Sigmoid colon (tissue), 7 donors: ENCODE data around the gene GDNF. TPM values are rescaled to one million over a fixed set of nuclear protein-coding genes. Genes with fewer than 3 reads are reported as not detected.

Experiments
- DNase-seq: peaks from one replicate; pipeline ENCODE4 v3.0.0-alpha.2; 2019
- H3K27ac ChIP-seq, 4 donors: fragments of 200-600 bp; sonication (generic); one replicate each; pipeline ENCODE4 v1.5.1; 2016 to 2019; ENCODE audit warnings: mild to moderate bottlenecking in 1 of 4
- H3K27me3 ChIP-seq, 3 donors: fragments of 200-600 bp; sonication (generic); one replicate each; pipeline ENCODE4 v1.5.1; 2019; ENCODE audit warnings: mild to moderate bottlenecking in 1 of 3
- H3K36me3 ChIP-seq, 4 donors: fragments of 200-600 bp; sonication (generic); one replicate each; pipeline ENCODE4 v1.5.1; 2016 to 2019
- H3K4me1 ChIP-seq, 4 donors: fragments of 200-600 bp; sonication (generic); one replicate each; pipeline ENCODE4 v1.5.1; 2017 to 2019
- H3K4me3 ChIP-seq, 4 donors: fragments of 200-600 bp; sonication (generic); one replicate each; pipeline ENCODE4 v1.5.1; 2017 to 2019; ENCODE audit warnings: mild to moderate bottlenecking in 2 of 4, moderate library complexity in 1 of 4
- H3K9me3 ChIP-seq, 4 donors: fragments of 200-600 bp in 3 of 4; sonication (generic) in 3 of 4; one replicate each; pipeline versions ENCODE4 v1.5.1 to v1.6.1; 2013 to 2019
- CTCF ChIP-seq, 4 experiments: fragments of 450-650 bp in 3 of 4; fragments of 200-600 bp in 1 of 4; IDR thresholded peaks; one replicate each; pipeline ENCODE4 v1.5.1; 2016 to 2019; ENCODE audit warnings: antibody characterized with exemption in 4 of 4, mild to moderate bottlenecking in 3 of 4, moderate library complexity in 2 of 4
- EP300 ChIP-seq, 4 donors: sonication (generic); formaldehyde crosslinking; IDR thresholded peaks; one replicate each; pipeline ENCODE4 v1.6.1; 2017; ENCODE audit warnings: antibody characterized with exemption in 4 of 4
- POLR2A ChIP-seq, 2 donors: fragments of 450-650 bp; IDR thresholded peaks; one replicate each; pipeline ENCODE4 v1.6.1; 2016; ENCODE audit warnings: antibody characterized with exemption in 2 of 2, mild to moderate bottlenecking in 2 of 2, moderate library complexity in 2 of 2
- POLR2AphosphoS5 ChIP-seq, 4 donors: sonication (generic); formaldehyde crosslinking; IDR thresholded peaks; one replicate each; pipeline ENCODE4 v1.6.1; 2017; ENCODE audit warnings: antibody characterized with exemption in 4 of 4
- WGBS, 2 donors: extraction: QIAGEN DNeasy Blood & Tissue Kit; methylation state at CpG; one replicate each; pipeline ENCODE4 v1.1.7; 2013; 5-methylcytosine and 5-hydroxymethylcytosine counted together
- intact Hi-C: fragments of 100-400 bp; cut with DNase I; formaldehyde crosslinking; loops from one replicate; pipeline ENCODE4 v1.15.1; 2023
- polyA plus RNA-seq, 3 donors: library from polyadenylated mRNA; stranded (reverse); fragments of 200-250 nt; gene quantifications; one replicate each; pipeline ENCODE4 v1.2.3, GENCODE V29; 2013
- total RNA-seq, 4 donors: library from RNA; depleted of rRNA; stranded (reverse); fragments of >200 nt; gene quantifications; one replicate each; pipeline ENCODE4 v1.1.0, GENCODE V29; 2016
- donor health status: healthy with polysubstance abuse.
- donor health status: Bipolar disorder and iron deficiency.
- donor health status: healthy.

Gene GDNF
- total and polyA plus RNA-seq, 7 donors: under 0.01 to 16.3 (median 4.2) TPM

DNA sequence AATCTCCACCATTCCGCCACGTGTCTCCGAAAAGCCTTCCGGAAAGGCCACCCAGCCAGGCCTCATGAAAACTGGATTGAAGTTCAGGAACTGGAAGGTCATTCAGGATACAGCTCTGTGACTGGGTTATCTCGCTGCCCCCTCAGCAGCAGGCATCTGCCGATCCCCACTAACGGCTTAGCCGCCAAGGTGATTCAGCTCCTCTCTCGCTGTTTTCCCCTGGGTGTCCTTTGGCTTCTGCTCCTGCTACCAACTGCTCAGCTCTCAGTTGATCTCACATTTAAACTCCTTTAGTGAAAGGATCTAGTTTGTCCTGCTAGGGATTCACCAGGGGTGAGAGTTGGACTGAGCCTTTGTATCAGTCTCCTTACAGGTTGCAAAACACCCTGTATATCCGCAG, 2.2 kb upstream of the GDNF start:
- intact Hi-C loops: loop anchor here (10.0 kb wide), 1 partner anchor 1233 kb away; the partner anchor contains the start of gene RICTOR
- Histone ChIP-seq H3K27ac (peak overlapping the region in 1 of 4 donors; percentile 96), H3K4me3 (no peak overlapping the region), H3K4me1 (peaks cover 0 to 18% (median 14%) of the 10 kb centered on the region in 4 donors), H3K36me3 (no peaks in the 10 kb centered on the region), H3K9me3 (no peaks in the 10 kb centered on the region), H3K27me3 (peaks cover 0 to 6% (median 3%) of the 10 kb centered on the region in 3 donors)
- no peak for DNase-seq
- no peak for TF ChIP-seq POLR2A (IDR thresholded peaks at IDR 0.05)
- TF ChIP-seq EP300 (IDR thresholded peaks at IDR 0.05): no peak
- TF ChIP-seq CTCF (IDR thresholded peaks at IDR 0.05): no peak
- no peak for TF ChIP-seq POLR2AphosphoS5 (IDR thresholded peaks at IDR 0.05)
- 73 to 87% methylated on average over 10 of the region's 10 CpGs for WGBS, 2 donors

DNA sequence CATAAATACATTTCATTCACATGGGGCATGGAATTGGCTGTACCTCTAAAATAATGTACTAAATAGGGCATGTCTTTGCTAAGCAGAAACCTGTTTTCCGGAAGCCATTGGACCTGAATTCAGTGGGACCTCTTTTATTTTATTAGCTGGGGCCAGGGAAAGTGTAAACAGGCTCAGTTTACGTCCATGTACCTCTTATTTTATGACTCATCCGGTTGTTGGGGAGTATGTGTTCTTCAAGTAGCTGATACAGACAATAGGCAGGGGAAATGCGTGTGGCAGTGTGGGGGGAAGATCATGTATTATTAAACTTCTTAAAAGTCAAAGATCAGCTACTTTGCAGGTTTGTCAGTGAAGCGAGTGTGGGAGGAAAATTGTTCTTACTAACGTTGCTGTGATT, 1.4 kb upstream of the GDNF start:
- H3K4me1 ChIP-seq: peaks cover 0 to 26% (median 17%) of the 10 kb centered on the region in 4 donors
- WGBS, 2 donors: 49 to 58% methylated on average over 6 of the region's 6 CpGs
- H3K36me3 ChIP-seq: no peaks in the 10 kb centered on the region
- H3K4me3 ChIP-seq: peak overlapping the region in 2 of 4 donors; percentile 68 to 78
- TF ChIP-seq POLR2A (IDR thresholded peaks at IDR 0.05) (no peak), POLR2AphosphoS5 (IDR thresholded peaks at IDR 0.05) (no peak), EP300 (IDR thresholded peaks at IDR 0.05) (no peak), CTCF (IDR thresholded peaks at IDR 0.05) (no peak)
- no peak for DNase-seq
- H3K9me3 ChIP-seq: no peaks in the 10 kb centered on the region
- intact Hi-C loops: loop anchor here (10.0 kb wide), 1 partner anchor 1234 kb away; the partner anchor contains the start of gene RICTOR
- H3K27me3 ChIP-seq: peaks cover 0 to 6% (median 3%) of the 10 kb centered on the region in 3 donors
- H3K27ac ChIP-seq: peak overlapping the region; percentile 85 to 97 (median 95)

GRCh38 chr5:37840053-37841034, 503 bp upstream of the GDNF start:
- Histone ChIP-seq H3K4me1 (peaks cover 0 to 34% (median 24%) of the 10 kb centered on the region in 4 donors), H3K4me3 (peak overlapping the region; percentile 66 to 86 (median 73)), H3K27me3 (peaks cover 0 to 6% (median 3%) of the 10 kb centered on the region in 3 donors), H3K27ac (peak overlapping the region; percentile 85 to 97 (median 95)), H3K36me3 (no peaks in the 10 kb centered on the region), H3K9me3 (no peaks in the 10 kb centered on the region)
- DNase-seq: peak; percentile 91
- TF ChIP-seq EP300 (IDR thresholded peaks at IDR 0.05) (no peak), POLR2A (IDR thresholded peaks at IDR 0.05) (peak; percentile 81 to 82), CTCF (IDR thresholded peaks at IDR 0.05) (peak in 2 of 4 experiments; percentile 15 to 34), POLR2AphosphoS5 (IDR thresholded peaks at IDR 0.05) (peak; percentile 92 to 98 (median 96))
- WGBS, 2 donors: 4 to 7% methylated on average over 76 of the region's 76 CpGs
- intact Hi-C loops: loop anchor here (10.0 kb wide), 1 partner anchor 1234 kb away; the partner anchor contains the start of gene RICTOR

DNA sequence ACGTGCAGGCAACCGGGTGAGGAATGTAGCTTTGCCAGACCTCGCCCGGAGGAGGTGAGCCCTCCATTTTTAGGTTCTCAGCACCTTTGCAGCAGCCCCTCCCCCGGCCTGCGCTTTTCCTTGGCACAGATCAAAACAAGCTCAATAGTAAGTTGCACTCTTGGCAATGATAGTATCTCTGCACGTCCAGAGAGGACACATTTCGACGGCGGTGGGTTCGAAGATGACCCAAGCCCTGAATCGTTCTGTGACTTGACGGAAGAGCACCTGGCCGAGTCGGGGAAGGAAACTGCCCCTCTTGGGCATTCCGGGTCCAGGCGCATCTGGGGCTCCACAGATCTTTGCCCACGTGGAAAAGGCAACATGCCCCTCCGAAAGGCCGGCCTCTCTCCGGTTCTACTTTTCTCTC, 904 bp downstream of the GDNF start:
- no peaks in the 10 kb centered on the region for H3K9me3 ChIP-seq
- TF ChIP-seq EP300 (IDR thresholded peaks at IDR 0.05) (no peak), POLR2A (IDR thresholded peaks at IDR 0.05) (no peak), POLR2AphosphoS5 (IDR thresholded peaks at IDR 0.05) (no peak), CTCF (IDR thresholded peaks at IDR 0.05) (no peak)
- peak overlapping the region; percentile 85 to 97 (median 95) for H3K27ac ChIP-seq
- 10 to 22% methylated on average over 21 of the region's 21 CpGs for WGBS, 2 donors
- DNase-seq: no peak
- no peaks in the 10 kb centered on the region for H3K36me3 ChIP-seq
- peak overlapping the region; percentile 66 to 86 (median 73) for H3K4me3 ChIP-seq
- peaks cover 0 to 6% (median 3%) of the 10 kb centered on the region in 3 donors for H3K27me3 ChIP-seq
- H3K4me1 ChIP-seq: peaks cover 0 to 45% (median 28%) of the 10 kb centered on the region in 4 donors
- intact Hi-C loops: loop anchor here (5.0 kb wide), 3 partner anchors 122 to 962 kb away; partner anchors contain the start of gene NIPBL
